Measurements from ENCODE around the gene SIRT7. TPM values are rescaled to one million over a fixed set of nuclear protein-coding genes. Genes with fewer than 3 reads are reported as not detected.

Gene SIRT7
- total RNA-seq, 1 donor from 2014 or later = 32.8 TPM

- intact Hi-C loops (cut with DNase I) = no loop called here
Observed at GRCh38 chr17:81942167-81942553, 24.2 kb upstream of the SIRT7 start.

GRCh38 chr17:81941484-81942166, 23.6 kb upstream of the SIRT7 start:
- H3K27ac ChIP-seq = no peak overlapping the region
- no peak for DNase-seq

More at GRCh38 chr17:81942167-81942553, 24.2 kb upstream of the SIRT7 start:
- no peak for ATAC-seq
- no peak for TF ChIP-seq CTCF (IDR thresholded peaks at IDR 0.05)
- H3K27ac ChIP-seq = no peak overlapping the region
- H3K4me1 ChIP-seq = no peaks in the 10 kb centered on the region
- no peak for DNase-seq
- H3K9me3 ChIP-seq = no peaks in the 10 kb centered on the region
- H3K36me3 ChIP-seq = no peaks in the 10 kb centered on the region
- H3K4me3 ChIP-seq = no peak overlapping the region
- peaks cover 20% of the 10 kb centered on the region for H3K27me3 ChIP-seq (ENCODE audit: low read depth)

GRCh38 chr17:81940538-81941483, 22.8 kb upstream of the SIRT7 start:
- H3K4me1 ChIP-seq = no peaks in the 10 kb centered on the region
- DNase-seq = no peak
- H3K9me3 ChIP-seq = no peaks in the 10 kb centered on the region
- ATAC-seq = no peak
- TF ChIP-seq CTCF (IDR thresholded peaks at IDR 0.05) = no peak
- intact Hi-C loops (cut with DNase I) = no loop called here
- no peak overlapping the region for H3K27ac ChIP-seq
- no peaks in the 10 kb centered on the region for H3K36me3 ChIP-seq
- H3K27me3 ChIP-seq (ENCODE audit: low read depth) = peaks cover 24% of the 10 kb centered on the region
- H3K4me3 ChIP-seq = no peak overlapping the region

More at GRCh38 chr17:81941484-81942166, 23.6 kb upstream of the SIRT7 start:
- no peaks in the 10 kb centered on the region for H3K9me3 ChIP-seq
- intact Hi-C loops (cut with DNase I) = no loop called here
- no peaks in the 10 kb centered on the region for H3K36me3 ChIP-seq
- no peak for ATAC-seq
- no peak overlapping the region for H3K4me3 ChIP-seq
- no peak for TF ChIP-seq CTCF (IDR thresholded peaks at IDR 0.05)
- no peaks in the 10 kb centered on the region for H3K4me1 ChIP-seq
- peaks cover 23% of the 10 kb centered on the region for H3K27me3 ChIP-seq (ENCODE audit: low read depth)

GRCh38 chr17:81939881-81940385, 22.0 kb upstream of the SIRT7 start:
- Histone ChIP-seq H3K27me3 (ENCODE audit: low read depth) (peaks cover 24% of the 10 kb centered on the region), H3K4me1 (no peaks in the 10 kb centered on the region), H3K9me3 (no peaks in the 10 kb centered on the region), H3K4me3 (no peak overlapping the region), H3K27ac (no peak overlapping the region), H3K36me3 (no peaks in the 10 kb centered on the region)
- intact Hi-C loops (cut with DNase I) = no loop called here
- DNase-seq = no peak
- no peak for TF ChIP-seq CTCF (IDR thresholded peaks at IDR 0.05)
- ATAC-seq = no peak

- no peak for TF ChIP-seq CTCF (IDR thresholded peaks at IDR 0.05)
- no peaks in the 10 kb centered on the region for H3K36me3 ChIP-seq
- no peak overlapping the region for H3K4me3 ChIP-seq
- DNase-seq (no peak), ATAC-seq (no peak)
- no peaks in the 10 kb centered on the region for H3K9me3 ChIP-seq
- intact Hi-C loops (cut with DNase I) = no loop called here
- H3K4me1 ChIP-seq = no peaks in the 10 kb centered on the region
- peaks cover 24% of the 10 kb centered on the region for H3K27me3 ChIP-seq (ENCODE audit: low read depth)
- H3K27ac ChIP-seq = no peak overlapping the region
Observed at GRCh38 chr17:81939218-81939617, 21.2 kb upstream of the SIRT7 start.
